Activated naive CD4-positive, alpha-beta T cell treated with anti-CD3 and anti-CD28 coated beads for 36 hours (primary cell): Measurements from ENCODE around the gene CCNB1. TPM values are rescaled to one million over a fixed set of nuclear protein-coding genes. Genes with fewer than 3 reads are reported as not detected.

Experiments used
- CTCF ChIA-PET: fragments of 350-600 bp; sonication (Branson Sonifier 250); formaldehyde crosslinking; loops from one replicate; lab custom pipeline; 2021; ENCODE audit warnings: antibody characterized with exemption; lab: Charles Lee
- DNase-seq: peaks from one replicate; pipeline ENCODE4 v3.0.0-alpha.2; 2020
- H3K27ac Mint-ChIP-seq: one replicate; pipeline ENCODE4 v1.8.0; 2021; ENCODE audit warnings: mild to moderate bottlenecking, mixed read lengths
- H3K27me3 Mint-ChIP-seq: one replicate; pipeline ENCODE4 v1.8.0; 2021; ENCODE audit warnings: low read depth, mixed read lengths
- H3K36me3 Mint-ChIP-seq: one replicate; pipeline ENCODE4 v1.8.0; 2021; ENCODE audit warnings: low read depth, mixed read lengths
- H3K4me1 Mint-ChIP-seq: one replicate; pipeline ENCODE4 v1.8.0; 2021; ENCODE audit warnings: low read depth, mixed read lengths
- H3K4me3 Mint-ChIP-seq: one replicate; pipeline ENCODE4 v1.8.0; 2021; ENCODE audit warnings: mild to moderate bottlenecking, moderate library complexity, mixed read lengths
- H3K9me3 Mint-ChIP-seq: one replicate; pipeline ENCODE4 v1.8.0; 2021; ENCODE audit warnings: mixed read lengths
- intact Hi-C: fragments of 100-400 bp; cut with micrococcal nuclease; formaldehyde crosslinking; loops from one replicate; pipeline ENCODE4 v1.15.1; 2023
- total RNA-seq, 2 experiments: library from RNA; stranded (reverse); gene quantifications; one replicate each; pipeline ENCODE4 v1.2.3, GENCODE V29; 2021

The CCNB1 gene
- total RNA-seq, 2 experiments from 2014 or later, result 209 to 211 TPM

DNA sequence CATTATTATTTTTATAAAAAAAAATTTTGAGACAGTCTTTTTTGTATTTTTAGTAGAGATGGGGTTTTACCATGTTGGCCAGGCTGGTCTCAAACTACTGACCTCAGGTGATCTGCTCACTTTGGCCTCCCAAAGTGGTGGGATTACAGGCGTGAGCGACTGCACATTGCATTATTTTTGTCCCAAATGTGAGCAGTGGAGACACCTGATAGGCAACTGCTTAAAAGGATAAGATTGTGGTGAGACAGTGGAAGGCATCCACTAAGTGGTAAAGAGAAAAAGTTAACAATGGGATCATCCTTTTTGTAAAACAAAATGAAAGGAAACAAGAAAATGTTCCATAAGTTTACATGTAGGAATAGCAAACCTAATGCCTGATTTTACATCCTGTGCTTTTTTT is 20.4 kb downstream of the CCNB1 start:
- Mint-ChIP-seq H3K4me1 (peaks cover 13% of the 10 kb centered on the region), H3K27ac (no peak overlapping the region), H3K9me3 (no peaks in the 10 kb centered on the region), H3K4me3 (peak overlapping the region; percentile 9), H3K36me3 (peaks cover 10% of the 10 kb centered on the region), H3K27me3 (no peaks in the 10 kb centered on the region)
- intact Hi-C loops, result no loop called here
- CTCF ChIA-PET, result no interaction called here
- no peak for DNase-seq

DNA sequence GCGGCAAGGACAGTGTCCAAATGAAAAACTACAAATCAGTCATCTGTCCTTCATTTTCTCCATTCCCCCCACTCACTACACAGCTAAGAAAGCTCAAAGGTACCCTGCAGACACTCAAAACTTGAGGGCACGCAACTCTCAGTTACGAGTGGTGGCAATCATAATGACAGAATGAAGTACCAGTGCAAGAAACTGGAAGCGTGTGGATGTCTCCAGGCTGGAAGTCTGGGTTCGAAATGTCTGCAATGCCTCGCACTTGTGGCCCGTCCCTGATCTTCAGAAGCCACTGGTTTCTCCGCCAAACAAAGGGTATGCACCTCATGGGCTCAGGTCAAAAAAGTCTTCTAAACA is 21.8 kb downstream of the CCNB1 start:
- no peaks in the 10 kb centered on the region for H3K27me3 Mint-ChIP-seq
- CTCF ChIA-PET, result interaction anchor here (0.6 kb wide), 1 partner anchor 122 kb away, joined by 3 read pairs; no protein-coding TSS in a partner anchor
- peak overlapping the region; percentile 90 for H3K27ac Mint-ChIP-seq
- peaks cover 15% of the 10 kb centered on the region for H3K36me3 Mint-ChIP-seq
- DNase-seq, result no peak
- H3K4me1 Mint-ChIP-seq, result peaks cover 13% of the 10 kb centered on the region
- H3K9me3 Mint-ChIP-seq, result no peaks in the 10 kb centered on the region
- intact Hi-C loops, result loop anchor here (1.0 to 2.0 kb wide), 7 partner anchors 21 to 181 kb away; partner anchors contain the start of genes AK6, CCDC125, CCNB1 and CDK7
- peak overlapping the region; percentile 84 for H3K4me3 Mint-ChIP-seq

DNA sequence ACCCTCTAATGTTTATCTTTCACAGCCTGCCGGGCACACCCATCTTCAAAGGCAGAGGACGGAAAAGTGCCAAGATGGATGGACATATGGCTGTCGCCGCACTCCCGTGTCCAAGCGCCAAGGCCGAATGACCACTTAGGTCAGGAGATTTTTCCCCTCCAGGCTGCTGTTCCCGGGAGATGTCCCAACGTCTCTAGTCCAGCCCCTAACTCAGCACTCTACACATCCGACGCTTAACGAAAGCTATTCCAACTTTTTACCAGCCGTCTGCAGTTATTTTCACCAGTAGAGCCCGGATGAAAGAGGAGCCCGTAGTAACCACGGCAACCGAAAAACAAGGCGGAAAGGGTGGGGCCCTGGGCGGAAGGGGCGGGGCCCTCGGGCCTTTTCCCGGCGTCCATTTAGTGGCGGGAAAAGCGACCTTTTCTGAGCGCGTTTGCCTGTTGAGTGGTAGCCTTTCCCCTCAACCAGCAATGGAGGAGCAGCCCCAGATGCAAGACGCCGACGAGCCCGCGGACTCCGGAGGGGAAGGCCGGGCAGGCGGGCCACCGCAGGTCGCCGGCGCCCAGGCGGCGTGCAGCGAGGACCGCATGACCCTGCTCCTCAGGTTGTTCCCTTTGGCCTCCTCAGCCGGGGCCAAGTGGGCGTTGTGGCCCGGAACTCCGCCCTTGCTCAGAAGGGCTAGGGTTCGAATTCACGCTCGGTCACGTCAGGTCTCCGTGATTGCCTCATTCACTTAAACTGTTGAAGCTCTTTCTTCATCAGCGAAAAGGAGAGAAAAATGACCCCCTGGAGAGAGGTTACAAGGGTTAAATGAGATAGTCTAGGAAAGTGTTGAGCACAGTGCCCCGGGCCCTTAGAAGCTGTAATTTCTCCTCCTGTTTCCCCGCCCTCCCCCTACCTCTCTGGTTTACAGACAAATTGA is 22.5 kb downstream of the CCNB1 start, which contains the start of gene CENPH:
TSS of gene CENPH (plus strand) at position 422 of the 925 bp plus-strand sequence. CDS start at position 474, 52 bp downstream.
- Mint-ChIP-seq H3K4me1 (peaks cover 13% of the 10 kb centered on the region), H3K36me3 (peaks cover 18% of the 10 kb centered on the region), H3K9me3 (no peaks in the 10 kb centered on the region), H3K4me3 (peak within 1 kb of the TSS; percentile 84), H3K27ac (peak within 1 kb of the TSS; percentile 90), H3K27me3 (no peaks in the 10 kb centered on the region)
- CTCF ChIA-PET, result interaction anchor here (0.6 to 1.6 kb wide), 4 partner anchors 96 to 178 kb away, joined by 3 to 4 read pairs (median 4); partner anchors contain the start of gene SLC30A5
- intact Hi-C loops, result loop anchor here (1.0 to 2.0 kb wide), 7 partner anchors 22 to 180 kb away; partner anchors contain the start of genes AK6, CCDC125, CCNB1 and CDK7
- DNase-seq, result peak; percentile 96

DNA sequence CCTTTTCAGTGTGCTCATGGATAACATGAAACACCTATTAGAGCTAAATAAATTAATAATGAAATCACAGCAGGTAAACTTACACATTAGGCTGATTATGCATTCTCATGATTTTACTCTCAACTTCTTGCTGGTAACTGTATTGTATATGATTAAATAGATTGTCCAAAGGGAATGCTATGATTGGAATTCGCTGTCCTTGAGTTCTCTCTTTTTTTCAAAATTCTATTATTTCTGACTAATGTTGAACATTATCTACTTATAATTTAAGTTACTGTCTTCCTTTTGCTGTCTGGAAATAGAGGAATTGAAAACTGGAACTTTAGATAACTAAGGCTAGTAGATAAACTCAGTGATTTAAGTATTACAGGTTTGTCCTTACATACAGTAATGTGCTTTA is 35.5 kb downstream of the CCNB1 start:
- Mint-ChIP-seq H3K9me3 (no peaks in the 10 kb centered on the region), H3K4me1 (no peaks in the 10 kb centered on the region), H3K27me3 (no peaks in the 10 kb centered on the region), H3K27ac (no peak overlapping the region), H3K4me3 (no peak overlapping the region), H3K36me3 (peaks cover 44% of the 10 kb centered on the region)
- intact Hi-C loops, result no loop called here
- DNase-seq, result no peak
- CTCF ChIA-PET, result interaction anchor here (0.6 kb wide), 1 partner anchor 13 kb away, joined by 3 read pairs; no protein-coding TSS in a partner anchor

DNA sequence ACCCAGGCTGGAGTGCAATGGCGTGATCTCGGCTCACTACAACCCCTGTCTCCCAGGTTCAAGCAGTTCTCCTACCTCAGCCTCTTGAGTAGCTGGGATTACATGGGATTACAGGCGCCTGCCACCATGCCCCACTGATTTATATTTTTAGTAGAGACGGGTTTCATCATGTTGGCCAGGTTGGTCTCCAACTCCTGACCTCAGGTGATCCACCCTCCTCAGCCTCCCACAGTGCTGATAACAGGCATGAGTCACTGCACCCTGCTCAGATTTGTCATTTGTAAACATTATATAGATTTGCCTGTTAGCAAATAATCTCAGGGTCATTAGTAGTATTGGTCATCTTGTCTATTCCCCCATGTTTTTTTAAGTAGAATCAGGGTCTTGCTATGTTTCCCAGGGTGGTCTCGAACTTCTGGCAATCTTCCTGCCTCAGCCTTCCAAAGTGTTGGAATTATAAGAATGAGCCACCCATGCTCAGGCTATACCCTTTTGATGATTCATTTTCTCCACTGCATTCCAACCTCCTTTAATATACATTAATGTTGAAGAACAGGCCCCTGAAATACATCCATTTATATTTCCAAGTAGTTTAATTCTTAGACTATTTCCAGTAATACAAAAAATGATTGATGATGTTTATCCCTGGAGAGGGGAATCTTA is 39.7 kb downstream of the CCNB1 start:
- intact Hi-C loops, result no loop called here
- CTCF ChIA-PET, result no interaction called here
- DNase-seq, result no peak
- no peaks in the 10 kb centered on the region for H3K9me3 Mint-ChIP-seq
- peaks cover 26% of the 10 kb centered on the region for H3K36me3 Mint-ChIP-seq
- no peaks in the 10 kb centered on the region for H3K4me1 Mint-ChIP-seq
- H3K27ac Mint-ChIP-seq, result no peak overlapping the region
- no peaks in the 10 kb centered on the region for H3K27me3 Mint-ChIP-seq
- no peak overlapping the region for H3K4me3 Mint-ChIP-seq

DNA sequence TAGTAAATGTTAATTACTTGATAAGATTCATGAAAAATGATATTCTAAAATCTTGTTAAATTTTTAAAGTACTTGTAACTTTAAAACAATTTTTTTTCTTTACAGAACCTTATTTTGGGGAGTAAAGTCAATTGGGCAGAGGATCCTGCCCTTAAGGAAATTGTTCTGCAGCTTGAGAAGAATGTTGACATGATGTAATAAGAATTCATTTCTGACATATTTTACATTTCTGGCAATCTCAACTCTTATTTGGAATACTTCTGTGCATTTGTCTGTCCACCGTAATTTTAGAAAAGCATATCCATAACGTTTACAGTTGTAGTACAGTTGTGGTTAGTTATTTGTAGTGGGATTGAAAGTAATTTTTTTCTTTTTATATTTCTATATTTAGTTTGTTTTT is 42.7 kb downstream of the CCNB1 start:
- Mint-ChIP-seq H3K4me1 (no peaks in the 10 kb centered on the region), H3K9me3 (no peaks in the 10 kb centered on the region), H3K27ac (no peak overlapping the region), H3K36me3 (peaks cover 25% of the 10 kb centered on the region), H3K27me3 (no peaks in the 10 kb centered on the region), H3K4me3 (no peak overlapping the region)
- intact Hi-C loops, result no loop called here
- CTCF ChIA-PET, result interaction anchor here (0.6 kb wide), 1 partner anchor 17 kb away, joined by 4 read pairs; no protein-coding TSS in a partner anchor
- no peak for DNase-seq

DNA sequence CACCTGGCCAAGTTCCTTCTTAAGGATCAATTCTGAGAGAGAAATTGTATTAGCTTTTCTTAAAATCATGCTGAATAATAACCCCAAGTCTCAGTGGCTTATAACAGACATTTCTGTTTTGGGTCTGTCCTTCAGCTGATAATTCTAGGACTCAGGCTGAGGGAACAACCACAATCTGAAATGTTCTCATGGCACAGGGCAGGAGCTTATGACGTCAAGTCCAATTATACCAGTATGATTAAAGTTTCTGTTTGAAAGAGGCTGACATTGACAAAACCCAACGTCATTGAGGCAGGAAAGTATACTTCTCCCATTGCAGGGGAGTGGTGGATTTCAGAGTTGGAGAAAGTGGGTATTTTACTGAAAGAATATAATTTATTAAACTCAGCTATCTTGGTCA is 44.2 kb downstream of the CCNB1 start:
- CTCF ChIA-PET, result no interaction called here
- no peak overlapping the region for H3K4me3 Mint-ChIP-seq
- H3K36me3 Mint-ChIP-seq, result peaks cover 28% of the 10 kb centered on the region
- intact Hi-C loops, result no loop called here
- H3K27ac Mint-ChIP-seq, result no peak overlapping the region
- H3K9me3 Mint-ChIP-seq, result no peaks in the 10 kb centered on the region
- no peaks in the 10 kb centered on the region for H3K4me1 Mint-ChIP-seq
- no peak for DNase-seq
- no peaks in the 10 kb centered on the region for H3K27me3 Mint-ChIP-seq

DNA sequence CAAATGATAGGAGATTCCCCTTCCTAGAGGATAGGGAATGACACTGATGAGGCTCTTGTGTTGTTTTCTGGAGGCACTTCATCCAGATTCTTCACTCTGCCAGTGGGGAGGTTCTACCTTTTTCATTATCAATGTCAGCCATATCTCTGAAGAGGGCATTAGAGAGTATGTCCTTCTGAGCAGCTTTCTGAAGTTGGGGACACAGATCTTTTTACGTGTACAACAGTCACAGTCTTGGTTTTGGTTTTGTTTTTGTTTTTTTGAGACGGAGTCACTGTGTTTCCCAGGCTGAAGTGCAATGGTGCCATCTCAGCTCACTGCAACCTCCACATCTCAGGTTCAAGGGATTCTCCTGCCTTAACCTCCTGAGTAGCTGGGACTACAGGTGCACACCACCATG is 45.1 kb downstream of the CCNB1 start:
- no peaks in the 10 kb centered on the region for H3K9me3 Mint-ChIP-seq
- no peaks in the 10 kb centered on the region for H3K27me3 Mint-ChIP-seq
- intact Hi-C loops, result no loop called here
- CTCF ChIA-PET, result interaction anchor here (0.6 kb wide), 1 partner anchor 12 kb away, joined by 3 read pairs; no protein-coding TSS in a partner anchor
- H3K4me1 Mint-ChIP-seq, result peaks cover 1% of the 10 kb centered on the region
- H3K4me3 Mint-ChIP-seq, result no peak overlapping the region
- no peak for DNase-seq
- H3K27ac Mint-ChIP-seq, result no peak overlapping the region
- peaks cover 23% of the 10 kb centered on the region for H3K36me3 Mint-ChIP-seq

DNA sequence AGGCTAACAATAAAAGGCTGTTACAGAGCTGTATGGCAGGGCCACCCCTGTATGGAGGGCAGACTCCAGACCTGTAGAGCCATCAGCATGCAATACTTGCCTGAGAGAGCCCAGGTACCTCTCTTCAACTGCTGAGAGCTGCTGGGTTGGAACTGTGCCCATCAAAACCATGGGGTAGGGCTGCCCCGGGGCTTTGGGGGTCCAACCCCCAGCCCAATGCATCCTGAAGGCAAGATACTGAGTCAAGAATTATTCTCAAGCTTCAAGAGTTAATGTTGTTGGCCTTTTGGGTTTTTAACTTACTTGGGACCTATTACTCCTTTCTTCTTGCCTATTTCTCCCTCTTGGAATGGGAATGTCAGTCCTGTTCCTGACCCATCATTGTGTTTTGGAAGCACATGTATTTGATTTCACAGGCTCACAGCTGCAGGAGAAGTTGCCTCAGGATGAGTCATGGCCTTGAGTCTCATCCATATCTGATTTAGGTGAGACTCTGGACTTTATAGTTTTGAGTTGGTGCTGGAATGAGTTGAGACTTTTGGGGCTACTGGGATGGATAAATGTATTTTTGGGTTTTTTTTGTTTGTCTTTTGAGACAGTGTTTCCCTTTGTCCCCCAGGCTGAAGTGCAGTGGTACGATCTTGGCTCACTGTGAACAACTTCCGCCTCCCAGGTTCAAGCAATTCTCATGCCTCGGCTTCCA is 46.7 kb downstream of the CCNB1 start:
- H3K27ac Mint-ChIP-seq, result no peak overlapping the region
- H3K27me3 Mint-ChIP-seq, result no peaks in the 10 kb centered on the region
- DNase-seq, result no peak
- peaks cover 23% of the 10 kb centered on the region for H3K36me3 Mint-ChIP-seq
- intact Hi-C loops, result no loop called here
- peaks cover 6% of the 10 kb centered on the region for H3K4me1 Mint-ChIP-seq
- CTCF ChIA-PET, result interaction anchor here (0.8 kb wide), 1 partner anchor 13 kb away, joined by 3 read pairs; no protein-coding TSS in a partner anchor
- no peak overlapping the region for H3K4me3 Mint-ChIP-seq
- H3K9me3 Mint-ChIP-seq, result no peaks in the 10 kb centered on the region

DNA sequence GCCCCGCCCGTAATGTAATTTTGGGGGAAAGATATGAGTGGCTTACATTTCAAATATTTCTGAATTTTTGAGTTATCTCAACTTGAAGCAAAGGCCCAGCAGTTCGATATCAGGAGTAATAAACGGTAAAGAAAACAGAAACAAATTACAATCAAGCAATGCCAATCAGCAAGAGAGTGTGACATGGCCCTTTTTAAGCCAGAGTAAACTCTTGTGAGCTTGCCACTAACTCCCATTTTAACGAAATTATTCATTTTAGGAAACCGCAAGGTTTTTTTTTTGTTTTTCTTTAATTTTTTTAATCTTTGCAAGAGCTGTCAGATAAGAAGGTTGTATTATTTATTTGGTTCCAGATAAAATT is 50.2 kb downstream of the CCNB1 start:
- Mint-ChIP-seq H3K4me1 (peaks cover 14% of the 10 kb centered on the region), H3K9me3 (no peaks in the 10 kb centered on the region), H3K36me3 (peaks cover 16% of the 10 kb centered on the region), H3K27me3 (no peaks in the 10 kb centered on the region), H3K4me3 (peak overlapping the region; percentile 99), H3K27ac (peak overlapping the region; percentile 93)
- intact Hi-C loops, result loop anchor here (1.0 to 2.0 kb wide), 4 partner anchors 28 to 152 kb away; partner anchors contain the start of genes AK6, CCNB1, CENPH and RAD17
- CTCF ChIA-PET, result interaction anchor here (0.7 kb wide), 1 partner anchor 19 kb away, joined by 4 read pairs; no protein-coding TSS in a partner anchor
- no peak for DNase-seq

DNA sequence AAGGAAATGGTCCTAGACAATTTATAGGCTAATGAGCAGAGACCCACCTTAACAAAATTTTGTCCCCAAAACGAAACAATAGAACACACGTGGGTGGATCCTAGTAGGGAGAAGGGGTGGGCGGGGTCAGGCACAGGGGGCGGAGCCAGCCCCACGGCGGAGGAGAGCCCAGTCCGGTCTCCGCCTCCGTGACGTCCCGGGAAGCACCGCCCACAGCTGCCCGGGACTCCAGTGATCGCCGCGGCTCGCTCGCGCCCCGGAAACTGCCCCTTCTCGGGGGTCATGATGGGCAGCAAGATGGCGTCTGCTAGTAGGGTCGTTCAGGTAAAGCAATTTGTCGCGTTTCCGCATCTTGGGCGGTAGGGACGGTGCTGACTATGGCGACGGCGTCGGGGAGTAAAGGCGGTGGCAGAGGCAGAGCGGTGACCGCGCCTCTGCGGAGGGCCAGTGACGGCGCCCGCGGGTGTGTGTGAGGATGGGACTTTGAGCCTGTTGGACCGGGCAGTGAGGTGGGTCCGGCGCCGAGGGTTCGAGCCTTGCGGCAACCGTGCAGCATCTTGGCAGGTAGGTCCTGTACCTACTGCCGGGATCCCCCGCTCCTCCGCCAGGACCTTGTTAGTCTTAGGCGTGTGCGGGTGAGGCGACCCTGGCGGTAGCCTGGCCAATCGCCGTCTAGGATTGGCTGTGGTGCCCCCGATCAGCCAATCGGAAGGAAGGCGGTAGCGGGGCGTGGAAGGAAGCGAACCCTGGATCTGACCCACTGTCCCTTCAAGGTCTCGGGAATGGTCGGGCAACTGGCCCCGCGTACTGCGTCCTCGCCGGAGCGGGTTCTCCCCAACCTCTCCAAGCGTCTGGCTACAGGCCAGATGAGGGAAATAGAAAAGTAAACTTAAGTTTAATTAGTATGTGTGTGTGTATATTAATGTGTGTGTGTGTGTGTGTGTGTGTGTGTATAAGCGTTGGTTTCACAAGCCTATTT is 50.9 kb downstream of the CCNB1 start:
- CTCF ChIA-PET, result interaction anchor here (0.7 kb wide), 1 partner anchor 18 kb away, joined by 4 read pairs; no protein-coding TSS in a partner anchor
- peaks cover 14% of the 10 kb centered on the region for H3K4me1 Mint-ChIP-seq
- H3K27ac Mint-ChIP-seq, result peak overlapping the region; percentile 93
- peak overlapping the region; percentile 99 for H3K4me3 Mint-ChIP-seq
- H3K27me3 Mint-ChIP-seq, result no peaks in the 10 kb centered on the region
- H3K36me3 Mint-ChIP-seq, result peaks cover 14% of the 10 kb centered on the region
- no peaks in the 10 kb centered on the region for H3K9me3 Mint-ChIP-seq
- intact Hi-C loops, result loop anchor here (1.0 to 2.0 kb wide), 6 partner anchors 17 to 151 kb away; partner anchors contain the start of genes AK6, CCDC125, CCNB1 and CENPH
- DNase-seq, result peak; percentile 93
